Activated CD4-positive, alpha-beta T cell treated with anti-CD3 and anti-CD28 coated beads, Interleukin-2, amount 10 ng/mL, durations not matched to agents 24 days and 14 days (primary cell): ENCODE measurements around the gene ZNF354C. TPM values are rescaled to one million over a fixed set of nuclear protein-coding genes. Genes with fewer than 3 reads are reported as not detected.

ENCODE experiments used
- DNase-seq: peaks from one replicate; pipeline ENCODE4 v3.0.0; 2022
- H3K27ac Mint-ChIP-seq: one replicate; pipeline ENCODE4 v1.8.0; 2022; ENCODE audit warnings: mild to moderate bottlenecking, mixed read lengths
- H3K27me3 Mint-ChIP-seq: one replicate; pipeline ENCODE4 v1.8.0; 2022; ENCODE audit warnings: mixed read lengths
- H3K36me3 Mint-ChIP-seq: one replicate; pipeline ENCODE4 v1.8.0; 2022; ENCODE audit warnings: low read depth, mild to moderate bottlenecking, mixed read lengths
- H3K4me1 Mint-ChIP-seq: one replicate; pipeline ENCODE4 v1.8.0; 2021; ENCODE audit warnings: mixed read lengths
- H3K4me3 Mint-ChIP-seq: one replicate; pipeline ENCODE4 v1.8.0; 2022; ENCODE audit warnings: mild to moderate bottlenecking, moderate library complexity, mixed read lengths
- H3K9me3 Mint-ChIP-seq: one replicate; pipeline ENCODE4 v1.8.0; 2021; ENCODE audit warnings: mixed read lengths
- intact Hi-C: fragments of 100-400 bp; cut with micrococcal nuclease; formaldehyde crosslinking; loops from one replicate; pipeline ENCODE4 v1.15.1; 2023
- total RNA-seq: library from RNA; stranded (reverse); gene quantifications from 2 replicates; pipeline ENCODE4 v1.2.3, GENCODE V29; 2022

Gene ZNF354C
- 4.0 and 4.5 TPM in 2 replicates for total RNA-seq

DNA sequence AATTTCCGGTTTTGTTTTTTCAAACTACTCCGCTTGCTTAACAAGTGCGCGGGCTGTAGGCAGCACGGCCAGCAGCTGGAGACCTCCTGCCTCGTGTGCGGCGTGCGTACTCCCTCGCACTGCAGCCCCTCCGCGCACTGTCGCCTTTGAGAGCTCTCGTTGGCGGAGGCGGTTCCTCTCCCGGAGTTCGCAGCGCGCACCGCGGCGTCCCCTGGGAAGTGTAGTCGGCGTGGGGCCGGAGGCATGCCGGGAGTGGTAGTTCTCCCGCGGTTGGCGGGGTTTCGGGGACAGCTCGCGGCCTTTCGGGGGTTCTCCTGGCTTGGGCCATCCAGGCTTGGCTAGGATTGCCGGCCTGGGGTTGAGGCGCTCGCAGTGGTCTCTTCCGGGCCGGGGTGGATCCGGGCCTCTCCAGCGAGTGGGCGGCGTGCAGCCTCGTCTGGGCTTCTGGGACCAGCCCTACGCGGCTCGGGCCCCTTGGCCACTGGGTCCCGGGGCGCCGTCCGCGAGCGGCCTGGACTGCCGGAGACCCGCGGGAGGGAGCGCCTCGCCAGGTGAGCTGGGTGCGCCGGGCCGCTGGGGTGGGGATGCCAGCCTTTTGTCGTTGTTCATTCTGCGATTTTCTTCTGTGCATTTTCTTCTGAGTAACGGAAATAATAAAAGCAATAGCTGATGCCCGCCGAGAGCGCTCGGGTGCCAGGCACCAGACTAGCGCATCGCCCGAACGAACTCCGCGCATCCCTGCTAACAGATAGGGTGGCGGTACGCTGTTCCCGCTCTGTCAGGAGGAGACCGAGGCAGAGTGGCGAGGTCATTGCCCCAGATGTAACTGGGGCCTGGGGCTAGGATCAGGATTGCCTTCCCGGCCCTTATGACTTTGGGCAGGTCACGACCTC is at the start of gene ZNF354C:
ZNF354C (plus strand) TSS at position 258 of the 893 bp plus-strand sequence. CDS start 1,696 bp downstream, outside the sequence.
- Mint-ChIP-seq H3K36me3 (peaks cover 41% of the 10 kb centered on the region), H3K9me3 (peaks cover 25% of the 10 kb centered on the region), H3K4me1 (peaks cover 12% of the 10 kb centered on the region), H3K27ac (peak within 1 kb of the TSS; percentile 87), H3K4me3 (peak within 1 kb of the TSS; percentile 91), H3K27me3 (no peaks in the 10 kb centered on the region)
- DNase-seq = peak; percentile 94
- intact Hi-C loops = loop anchor here (1.0 kb wide), 3 partner anchors 37 to 330 kb away; partner anchors contain the start of genes ZNF354A, ZNF354B and ZNF879

DNA sequence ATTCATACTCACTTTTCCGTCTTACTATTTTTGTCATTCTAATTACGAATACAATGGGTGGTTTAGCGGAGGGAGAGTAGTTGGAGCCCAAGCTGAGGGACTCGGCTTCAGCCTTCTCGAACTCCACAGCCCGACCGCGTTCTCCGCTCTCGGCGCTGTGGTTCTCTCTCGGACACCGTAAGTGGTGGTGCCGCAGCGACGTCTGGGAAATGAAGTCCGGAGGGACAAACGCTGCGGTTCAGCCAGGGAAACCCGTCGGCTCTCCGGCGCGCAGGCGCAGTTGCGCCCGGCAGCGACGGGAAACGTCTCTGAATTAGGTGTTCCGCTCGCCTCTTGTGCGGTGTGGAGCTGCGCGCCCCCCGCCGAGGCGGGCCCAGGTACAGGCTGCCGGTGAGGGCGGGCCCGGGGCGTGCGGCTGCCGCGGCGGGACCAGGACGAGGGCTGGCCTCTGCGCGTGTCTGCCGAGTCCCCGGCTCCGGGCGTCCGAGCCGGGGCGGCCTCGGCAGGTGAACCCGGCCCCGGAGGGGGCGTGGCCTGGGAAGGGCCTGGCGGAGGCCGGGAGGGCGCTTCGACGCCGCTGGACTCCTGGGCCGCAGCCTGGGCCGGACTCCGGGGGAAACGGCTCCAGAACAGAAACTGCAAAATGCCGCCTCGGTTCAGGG is 36.5 kb upstream of the ZNF354C start, which contains the start of gene ZNF879:
ZNF879 (plus strand) TSS at position 277 of the 662 bp plus-strand sequence. CDS start 1,201 bp downstream, outside the sequence.
- Mint-ChIP-seq H3K27ac (peak within 1 kb of the TSS; percentile 79), H3K4me1 (peaks cover 5% of the 10 kb centered on the region), H3K9me3 (peaks cover 29% of the 10 kb centered on the region), H3K4me3 (peak within 1 kb of the TSS; percentile 89), H3K36me3 (peaks cover 27% of the 10 kb centered on the region), H3K27me3 (no peaks in the 10 kb centered on the region)
- intact Hi-C loops = loop anchor here (1.0 kb wide), 3 partner anchors 37 to 293 kb away; partner anchors contain the start of genes ZNF354A, ZNF354B and ZNF354C
- peak; percentile 97 for DNase-seq

DNA sequence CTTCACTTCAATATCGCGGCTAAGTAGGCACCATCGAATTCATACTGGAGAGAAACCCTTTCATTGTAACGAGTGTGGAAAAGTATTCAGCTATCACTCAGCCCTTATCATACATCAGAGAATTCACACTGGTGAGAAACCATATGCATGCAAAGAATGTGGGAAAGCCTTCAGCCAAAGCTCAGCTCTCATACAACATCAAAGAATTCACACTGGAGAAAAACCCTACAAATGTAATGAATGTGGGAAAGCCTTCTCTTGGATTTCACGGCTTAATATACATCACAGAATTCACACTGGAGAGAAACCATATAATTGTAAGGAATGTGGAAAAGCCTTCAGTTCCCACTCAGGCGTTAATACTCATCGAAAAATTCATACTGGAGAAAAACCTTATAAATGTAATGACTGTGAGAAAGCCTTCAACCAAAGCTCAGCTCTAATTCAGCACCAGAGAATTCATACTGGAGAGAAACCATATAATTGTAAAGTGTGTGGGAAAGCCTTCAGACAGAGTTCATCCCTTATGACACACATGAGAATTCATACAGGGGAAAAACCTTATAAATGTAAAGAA is 27.1 kb upstream of the ZNF354C start:
- Mint-ChIP-seq H3K36me3 (peaks cover 45% of the 10 kb centered on the region), H3K4me1 (no peaks in the 10 kb centered on the region), H3K9me3 (peaks cover 42% of the 10 kb centered on the region), H3K27me3 (no peaks in the 10 kb centered on the region), H3K4me3 (no peak overlapping the region), H3K27ac (no peak overlapping the region)
- intact Hi-C loops = no loop called here
- DNase-seq = no peak

DNA sequence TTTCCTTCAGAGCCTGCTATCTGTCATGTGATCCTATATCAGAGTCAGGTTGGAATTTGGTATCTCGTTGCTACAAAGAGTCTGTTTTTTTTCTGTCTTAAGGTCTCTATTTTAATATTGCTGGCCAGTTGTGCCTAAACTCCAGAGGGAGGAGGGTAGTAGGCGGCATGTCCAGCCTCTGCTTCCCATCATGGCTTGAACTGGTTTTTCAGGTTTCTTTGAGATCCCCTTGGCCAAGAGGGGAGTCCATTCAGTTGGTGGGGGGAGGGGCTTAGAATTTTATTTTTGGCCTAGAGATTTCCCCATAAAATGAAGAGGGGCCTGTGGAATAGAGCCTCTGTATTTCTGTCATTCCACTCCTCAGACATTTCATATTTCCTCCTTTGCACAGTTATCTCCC is 15.4 kb upstream of the ZNF354C start:
- H3K4me3 Mint-ChIP-seq = no peak overlapping the region
- H3K4me1 Mint-ChIP-seq = no peaks in the 10 kb centered on the region
- H3K9me3 Mint-ChIP-seq = peaks cover 27% of the 10 kb centered on the region
- H3K27me3 Mint-ChIP-seq = no peaks in the 10 kb centered on the region
- intact Hi-C loops = no loop called here
- DNase-seq = no peak
- H3K27ac Mint-ChIP-seq = no peak overlapping the region
- H3K36me3 Mint-ChIP-seq = no peaks in the 10 kb centered on the region

DNA sequence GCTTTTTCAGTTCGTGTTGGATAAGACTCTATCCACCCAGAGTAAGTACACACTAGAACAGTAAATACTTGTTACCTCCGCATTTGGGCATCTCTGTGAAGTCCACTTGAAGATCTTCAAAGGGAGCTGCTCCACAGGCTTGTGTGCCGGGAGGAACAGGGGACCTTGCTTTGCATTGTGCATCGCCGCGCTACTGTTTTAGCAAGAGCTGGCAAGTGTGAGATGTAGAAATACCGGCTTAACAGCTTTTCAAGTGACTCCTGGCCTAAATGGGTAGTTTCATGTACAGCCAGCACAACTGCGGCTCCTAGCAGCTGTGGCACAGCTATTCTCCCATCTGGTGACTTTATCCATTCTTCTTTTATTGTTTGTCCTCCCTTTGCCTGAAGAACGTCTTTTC is 8.4 kb upstream of the ZNF354C start:
- no peaks in the 10 kb centered on the region for H3K36me3 Mint-ChIP-seq
- H3K4me1 Mint-ChIP-seq = no peaks in the 10 kb centered on the region
- H3K27ac Mint-ChIP-seq = no peak overlapping the region
- DNase-seq = no peak
- no peak overlapping the region for H3K4me3 Mint-ChIP-seq
- peaks cover 13% of the 10 kb centered on the region for H3K9me3 Mint-ChIP-seq
- H3K27me3 Mint-ChIP-seq = no peaks in the 10 kb centered on the region
- intact Hi-C loops = no loop called here

DNA sequence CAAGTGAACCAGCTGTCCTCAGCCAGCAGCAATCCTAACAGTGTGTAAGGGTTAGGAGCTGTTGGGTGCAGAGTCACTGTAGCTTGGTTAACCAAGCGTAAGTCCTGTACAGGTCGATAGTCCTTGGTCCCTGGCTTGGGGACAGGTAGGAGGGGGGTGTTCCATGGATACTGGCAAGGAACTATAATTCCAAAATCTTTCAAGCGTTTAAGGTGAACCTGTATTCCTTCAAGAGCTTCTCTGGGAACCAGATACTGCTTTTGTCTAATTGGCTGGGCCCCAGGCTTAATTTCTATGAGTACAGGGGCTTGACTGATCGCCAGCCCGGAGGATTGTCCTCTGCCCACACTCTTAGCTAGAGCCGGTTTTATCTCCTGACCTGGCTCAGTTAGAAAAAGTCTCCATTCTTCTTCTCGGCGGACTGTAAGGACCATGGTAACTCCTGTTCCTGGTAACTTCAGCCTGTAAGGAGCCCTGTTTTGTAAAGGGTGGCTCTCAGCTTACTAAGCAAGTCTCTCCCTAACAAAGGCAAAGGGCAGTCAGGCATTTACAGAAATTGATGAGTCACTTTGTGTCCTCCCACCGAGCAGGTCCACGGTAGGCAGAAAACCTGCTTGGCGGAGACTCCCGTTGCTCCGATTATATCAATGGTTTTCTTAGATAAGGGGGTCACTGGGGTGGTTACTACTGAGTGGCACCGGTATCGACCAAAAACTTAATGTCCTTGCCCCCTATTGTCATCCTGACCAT is 6.0 kb upstream of the ZNF354C start:
- peaks cover 5% of the 10 kb centered on the region for H3K9me3 Mint-ChIP-seq
- no peaks in the 10 kb centered on the region for H3K27me3 Mint-ChIP-seq
- no peak overlapping the region for H3K27ac Mint-ChIP-seq
- DNase-seq = no peak
- intact Hi-C loops = no loop called here
- H3K4me1 Mint-ChIP-seq = no peaks in the 10 kb centered on the region
- H3K4me3 Mint-ChIP-seq = no peak overlapping the region
- no peaks in the 10 kb centered on the region for H3K36me3 Mint-ChIP-seq

DNA sequence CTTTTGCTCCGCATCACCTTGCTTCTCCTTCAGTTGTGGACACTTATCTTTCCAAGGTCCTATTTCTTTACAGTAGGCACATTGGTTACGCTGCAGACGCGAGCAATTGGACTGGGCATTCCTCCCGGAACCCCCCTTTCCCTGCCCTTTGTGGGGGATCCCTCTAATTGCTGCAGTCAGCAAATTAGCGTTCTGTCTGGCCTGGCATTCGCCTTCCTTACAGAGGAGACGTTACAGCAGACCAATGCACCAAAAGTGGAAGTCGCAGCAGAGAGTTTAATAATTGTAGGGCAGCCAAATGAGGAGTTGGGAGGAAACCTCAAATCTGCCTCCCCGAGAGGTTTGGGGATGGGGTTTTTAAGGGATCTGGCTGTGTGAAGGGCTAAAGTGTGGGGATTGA is 5.3 kb upstream of the ZNF354C start:
- H3K4me3 Mint-ChIP-seq = no peak overlapping the region
- H3K4me1 Mint-ChIP-seq = peaks cover 3% of the 10 kb centered on the region
- DNase-seq = no peak
- H3K9me3 Mint-ChIP-seq = peaks cover 11% of the 10 kb centered on the region
- no peaks in the 10 kb centered on the region for H3K27me3 Mint-ChIP-seq
- intact Hi-C loops = no loop called here
- no peak overlapping the region for H3K27ac Mint-ChIP-seq
- peaks cover 4% of the 10 kb centered on the region for H3K36me3 Mint-ChIP-seq

DNA sequence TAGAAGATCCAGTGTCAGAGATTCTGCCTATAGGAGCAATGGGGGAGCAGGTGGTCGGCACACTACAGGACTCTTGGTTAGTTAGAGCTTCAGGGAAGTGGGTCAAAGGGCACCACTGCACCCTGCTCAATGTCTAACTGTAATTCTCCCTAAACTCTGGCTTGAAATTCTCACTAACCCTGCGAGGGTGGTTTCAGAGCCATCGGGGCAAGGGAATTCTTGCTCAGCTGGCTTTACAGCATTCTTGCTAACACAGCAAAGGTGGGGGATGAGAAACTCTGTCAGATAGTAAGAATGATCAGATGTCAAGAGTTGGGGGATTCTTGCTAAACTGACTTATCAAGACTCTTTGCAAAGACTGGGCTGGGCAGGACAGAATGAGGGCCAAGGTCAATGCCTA is 4.7 kb upstream of the ZNF354C start:
- intact Hi-C loops = no loop called here
- Mint-ChIP-seq H3K36me3 (peaks cover 6% of the 10 kb centered on the region), H3K4me1 (peaks cover 6% of the 10 kb centered on the region), H3K4me3 (no peak overlapping the region), H3K9me3 (peaks cover 14% of the 10 kb centered on the region), H3K27me3 (no peaks in the 10 kb centered on the region), H3K27ac (no peak overlapping the region)
- DNase-seq = no peak

DNA sequence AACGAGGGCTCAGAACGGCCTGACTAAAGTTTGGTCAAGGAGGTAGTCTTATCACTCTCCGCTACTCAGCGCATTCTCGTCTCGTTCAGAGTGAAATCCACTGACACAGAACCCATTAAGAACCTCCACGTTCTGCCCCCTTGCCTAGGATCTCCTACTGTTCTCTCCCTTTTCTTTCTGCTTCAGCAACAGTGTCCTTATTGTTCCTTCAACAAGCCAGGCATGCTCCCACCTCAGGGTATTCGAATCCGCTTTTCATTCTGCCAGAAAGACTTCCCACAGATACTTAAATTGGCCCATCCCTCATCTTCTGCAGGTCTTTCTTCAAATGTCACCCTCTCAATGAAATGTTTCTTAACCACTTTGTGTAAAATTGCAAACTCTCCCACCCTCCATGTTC is 4.3 kb upstream of the ZNF354C start:
- Mint-ChIP-seq H3K27me3 (no peaks in the 10 kb centered on the region), H3K36me3 (peaks cover 6% of the 10 kb centered on the region), H3K4me3 (no peak overlapping the region), H3K4me1 (peaks cover 6% of the 10 kb centered on the region), H3K9me3 (peaks cover 14% of the 10 kb centered on the region), H3K27ac (no peak overlapping the region)
- DNase-seq = no peak
- intact Hi-C loops = no loop called here

DNA sequence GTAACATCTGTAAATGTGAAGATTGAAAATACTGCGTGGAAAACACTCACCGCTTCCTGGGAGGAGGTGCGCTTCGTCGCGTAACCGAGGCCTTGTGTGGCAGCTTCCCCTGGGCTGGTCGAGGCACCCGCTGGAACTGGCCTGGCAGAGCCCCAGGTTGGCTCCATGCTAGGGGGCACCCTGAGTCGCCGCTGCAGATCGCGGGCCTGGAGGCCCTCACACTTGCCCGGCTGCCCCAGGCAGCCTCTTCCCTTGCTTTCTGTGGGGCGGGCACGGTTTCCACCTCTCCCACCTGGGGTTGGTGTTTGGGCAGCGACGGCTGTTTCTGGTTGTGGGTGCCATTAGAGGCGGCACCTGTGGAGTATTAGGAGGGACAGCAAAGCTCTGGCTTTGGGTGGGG is 852 bp downstream of the ZNF354C start:
- Mint-ChIP-seq H3K4me1 (peaks cover 12% of the 10 kb centered on the region), H3K9me3 (peaks cover 29% of the 10 kb centered on the region), H3K36me3 (peaks cover 46% of the 10 kb centered on the region), H3K27ac (peak overlapping the region; percentile 34), H3K27me3 (no peaks in the 10 kb centered on the region), H3K4me3 (peak overlapping the region; percentile 91)
- intact Hi-C loops = no loop called here
- no peak for DNase-seq

DNA sequence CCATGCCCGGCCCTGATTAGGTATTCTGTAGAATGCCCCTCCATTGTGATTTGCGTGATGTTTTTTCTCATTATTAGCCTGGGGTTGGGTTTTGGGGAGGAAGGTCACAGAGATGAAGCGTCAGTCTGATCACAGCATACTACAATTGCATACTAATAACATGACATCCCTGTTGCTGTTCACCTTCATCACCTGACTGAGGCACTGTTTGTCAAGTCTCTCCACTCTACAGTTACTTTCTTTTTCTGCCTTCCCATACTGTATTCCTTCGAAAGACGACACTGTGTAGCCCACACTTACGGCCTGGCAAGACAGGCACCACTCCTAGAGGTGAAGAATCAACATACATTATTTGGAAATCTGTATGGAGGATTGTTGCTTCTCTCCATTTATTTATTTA is 5.5 kb downstream of the ZNF354C start:
- H3K27ac Mint-ChIP-seq = no peak overlapping the region
- intact Hi-C loops = no loop called here
- peaks cover 6% of the 10 kb centered on the region for H3K4me1 Mint-ChIP-seq
- H3K36me3 Mint-ChIP-seq = peaks cover 74% of the 10 kb centered on the region
- H3K9me3 Mint-ChIP-seq = peaks cover 33% of the 10 kb centered on the region
- no peak overlapping the region for H3K4me3 Mint-ChIP-seq
- DNase-seq = no peak
- H3K27me3 Mint-ChIP-seq = no peaks in the 10 kb centered on the region

DNA sequence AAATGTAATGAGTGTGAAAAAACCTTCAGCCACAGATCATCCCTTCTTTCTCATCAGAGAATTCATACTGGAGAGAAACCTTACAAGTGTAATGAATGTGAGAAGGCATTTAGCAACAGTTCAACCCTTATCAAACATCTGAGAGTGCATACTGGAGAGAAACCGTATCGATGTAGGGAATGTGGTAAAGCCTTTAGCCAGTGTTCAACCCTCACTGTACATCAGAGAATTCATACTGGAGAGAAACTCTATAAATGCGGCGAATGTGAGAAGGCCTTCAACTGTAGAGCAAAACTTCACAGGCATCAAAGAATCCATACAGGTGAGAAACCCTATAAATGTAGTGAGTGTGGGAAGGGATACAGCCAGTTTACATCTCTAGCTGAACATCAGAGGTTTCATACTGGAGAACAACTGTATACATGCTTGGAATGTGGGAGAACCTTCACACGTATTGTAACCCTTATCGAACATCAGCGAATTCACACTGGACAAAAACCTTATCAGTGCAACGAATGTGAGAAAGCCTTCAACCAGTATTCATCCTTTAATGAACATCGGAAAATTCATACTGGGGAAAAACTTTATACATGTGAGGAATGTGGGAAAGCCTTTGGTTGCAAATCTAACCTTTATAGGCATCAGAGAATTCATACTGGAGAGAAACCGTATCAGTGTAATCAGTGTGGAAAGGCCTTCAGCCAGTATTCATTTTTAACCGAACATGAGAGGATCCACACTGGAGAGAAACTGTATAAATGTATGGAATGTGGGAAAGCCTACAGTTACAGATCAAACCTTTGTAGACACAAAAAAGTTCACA is 19.2 kb downstream of the ZNF354C start:
- Mint-ChIP-seq H3K4me1 (no peaks in the 10 kb centered on the region), H3K4me3 (no peak overlapping the region), H3K27me3 (no peaks in the 10 kb centered on the region), H3K9me3 (peaks cover 44% of the 10 kb centered on the region), H3K27ac (no peak overlapping the region), H3K36me3 (peaks cover 60% of the 10 kb centered on the region)
- no peak for DNase-seq
- intact Hi-C loops = no loop called here

DNA sequence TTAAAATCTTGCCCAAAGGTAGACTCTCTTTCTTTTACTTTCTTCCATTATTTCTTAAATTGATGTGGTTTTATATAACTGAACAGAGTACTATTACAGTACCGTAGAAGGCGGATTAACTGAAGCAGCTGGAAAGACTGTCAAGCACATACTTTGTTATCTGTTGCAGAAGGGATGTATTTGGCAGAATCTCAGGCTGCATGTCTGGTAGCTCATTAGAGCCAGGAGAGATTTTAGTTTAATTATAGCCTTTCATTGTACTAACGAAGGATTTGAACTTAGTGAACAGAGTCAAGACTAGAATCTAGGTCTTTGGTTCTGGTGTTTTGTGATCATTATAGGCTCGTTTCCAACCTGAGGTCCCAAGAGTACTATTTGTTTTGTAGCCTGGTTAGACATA is 20.6 kb downstream of the ZNF354C start:
- no peaks in the 10 kb centered on the region for H3K27me3 Mint-ChIP-seq
- DNase-seq = no peak
- H3K4me3 Mint-ChIP-seq = no peak overlapping the region
- peaks cover 59% of the 10 kb centered on the region for H3K36me3 Mint-ChIP-seq
- peaks cover 45% of the 10 kb centered on the region for H3K9me3 Mint-ChIP-seq
- no peaks in the 10 kb centered on the region for H3K4me1 Mint-ChIP-seq
- no peak overlapping the region for H3K27ac Mint-ChIP-seq
- intact Hi-C loops = no loop called here
